K562 treated with DMSO at 1 percent for 48 hours (cell line): Measurements from ENCODE around the gene FAM20B. TPM values are rescaled to one million over a fixed set of nuclear protein-coding genes. Genes with fewer than 3 reads are reported as not detected.

ENCODE experiments used
- total RNA-seq: library from RNA; unstranded; fragments of 300-600 nt; gene quantifications from 2 replicates; pipeline ENCODE4 v1.2.3, GENCODE V29; 2022; ENCODE audit warnings: low replicate concordance; ENCODE audit errors: extremely low read depth

The FAM20B gene
- not detected in 2 replicates for total RNA-seq

GRCh38 chr1:179025125-179025974 lies at the start of gene FAM20B:
Gene FAM20B, plus strand, starts transcription at chr1:179025894. Its CDS starts 17,954 bp downstream, at chr1:179043848.

GRCh38 chr1:179081687-179082332 lies 56.1 kb downstream of the FAM20B start, which contains the start of gene TOR3A:
Gene TOR3A, plus strand, starts transcription at chr1:179082070. Its CDS starts 59 bp downstream, at chr1:179082129.

Other genes starting within 250 kb of the FAM20B start
- gene ANGPTL1, start 154.8 kb upstream of the FAM20B start, total RNA-seq = not detected in 2 replicates
- gene TOR3A, start 56.2 kb downstream of the FAM20B start, total RNA-seq = not detected in 2 replicates
- not detected in 2 replicates for gene ABL2, start 203.8 kb downstream of the FAM20B start, total RNA-seq